ENCODE data around the gene LTBP3. TPM values are rescaled to one million over a fixed set of nuclear protein-coding genes. Genes with fewer than 3 reads are reported as not detected.
A peak's percentile ranks its signal among the peaks of the same experiment; 100 is the strongest.
"Not testable (repeated sequence)": the region's sequence is repeated elsewhere in the genome, so short reads cannot be mapped to it uniquely, and the experiment has no call there.

Gene LTBP3
- total RNA-seq, 1 experiment from 2014 or later, result 166 TPM

DNA sequence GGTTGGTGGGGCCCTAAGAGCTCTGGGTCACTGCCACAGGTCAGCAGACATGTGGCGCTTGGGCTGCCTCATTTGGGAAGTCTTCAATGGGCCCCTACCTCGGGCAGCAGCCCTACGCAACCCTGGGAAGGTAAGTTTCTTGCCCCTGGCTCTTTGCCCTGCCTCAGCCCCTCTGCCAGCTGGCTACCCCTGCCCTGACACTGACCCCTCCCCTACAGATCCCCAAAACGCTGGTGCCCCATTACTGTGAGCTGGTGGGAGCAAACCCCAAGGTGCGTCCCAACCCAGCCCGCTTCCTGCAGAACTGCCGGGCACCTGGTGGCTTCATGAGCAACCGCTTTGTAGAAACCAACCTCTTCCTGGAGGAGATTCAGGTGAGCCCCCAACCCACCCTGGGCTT, 31.4 kb downstream of the LTBP3 start:
- Mint-ChIP-seq H3K36me3 (ENCODE audit: insufficient read depth, unreplicated experiment) (peaks cover 34% of the 10 kb centered on the region), H3K27me3 (ENCODE audit: unreplicated experiment) (no peaks in the 10 kb centered on the region), H3K4me3 (ENCODE audit: low read depth, unreplicated experiment) (peak overlapping the region; percentile 22), H3K9me3 (ENCODE audit: low read depth, unreplicated experiment) (peaks cover 3% of the 10 kb centered on the region), H3K4me1 (ENCODE audit: low read depth, unreplicated experiment) (peaks cover 30% of the 10 kb centered on the region), H3K27ac (ENCODE audit: unreplicated experiment) (no peak overlapping the region)
- BruUV-seq (replicated peaks), result no TSS peak
- TF ChIP-seq, protein P1, sequence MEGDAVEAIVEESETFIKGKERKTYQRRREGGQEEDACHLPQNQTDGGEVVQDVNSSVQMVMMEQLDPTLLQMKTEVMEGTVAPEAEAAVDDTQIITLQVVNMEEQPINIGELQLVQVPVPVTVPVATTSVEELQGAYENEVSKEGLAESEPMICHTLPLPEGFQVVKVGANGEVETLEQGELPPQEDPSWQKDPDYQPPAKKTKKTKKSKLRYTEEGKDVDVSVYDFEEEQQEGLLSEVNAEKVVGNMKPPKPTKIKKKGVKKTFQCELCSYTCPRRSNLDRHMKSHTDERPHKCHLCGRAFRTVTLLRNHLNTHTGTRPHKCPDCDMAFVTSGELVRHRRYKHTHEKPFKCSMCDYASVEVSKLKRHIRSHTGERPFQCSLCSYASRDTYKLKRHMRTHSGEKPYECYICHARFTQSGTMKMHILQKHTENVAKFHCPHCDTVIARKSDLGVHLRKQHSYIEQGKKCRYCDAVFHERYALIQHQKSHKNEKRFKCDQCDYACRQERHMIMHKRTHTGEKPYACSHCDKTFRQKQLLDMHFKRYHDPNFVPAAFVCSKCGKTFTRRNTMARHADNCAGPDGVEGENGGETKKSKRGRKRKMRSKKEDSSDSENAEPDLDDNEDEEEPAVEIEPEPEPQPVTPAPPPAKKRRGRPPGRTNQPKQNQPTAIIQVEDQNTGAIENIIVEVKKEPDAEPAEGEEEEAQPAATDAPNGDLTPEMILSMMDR (IDR thresholded peaks at IDR 0.05; ENCODE audit: unreplicated experiment), result no peak
- CTCF ChIA-PET, result no interaction called here
- DNase-seq, result no peak
- intact Hi-C loops (cut with micrococcal nuclease; ENCODE audit: unreplicated experiment), result no loop called here

- Mint-ChIP-seq H3K36me3 (ENCODE audit: insufficient read depth, unreplicated experiment) (peaks cover 25% of the 10 kb centered on the region), H3K4me1 (ENCODE audit: low read depth, unreplicated experiment) (peaks cover 32% of the 10 kb centered on the region), H3K9me3 (ENCODE audit: low read depth, unreplicated experiment) (peaks cover 3% of the 10 kb centered on the region), H3K27me3 (ENCODE audit: unreplicated experiment) (no peaks in the 10 kb centered on the region), H3K27ac (ENCODE audit: unreplicated experiment) (peak overlapping the region; percentile 21), H3K4me3 (ENCODE audit: low read depth, unreplicated experiment) (peak overlapping the region; percentile 69)
- BruUV-seq (replicated peaks), result TSS peak; percentile 52
- no peak for DNase-seq
- intact Hi-C loops (cut with micrococcal nuclease; ENCODE audit: unreplicated experiment), result no loop called here
- TF ChIP-seq, protein P1 (IDR thresholded peaks at IDR 0.05; ENCODE audit: unreplicated experiment), result no peak
- CTCF ChIA-PET, result interaction anchor here (0.6 to 1.1 kb wide), 7 partner anchors 15 to 246 kb away, joined by 3 read pairs; no protein-coding TSS in a partner anchor
These were observed 32.3 kb downstream of the LTBP3 start for GRCh38 chr11:65525546-65526480.

- Mint-ChIP-seq H3K9me3 (ENCODE audit: low read depth, unreplicated experiment) (peaks cover 3% of the 10 kb centered on the region), H3K4me1 (ENCODE audit: low read depth, unreplicated experiment) (peaks cover 32% of the 10 kb centered on the region), H3K27me3 (ENCODE audit: unreplicated experiment) (no peaks in the 10 kb centered on the region), H3K27ac (ENCODE audit: unreplicated experiment) (peak within 1 kb of the TSS; percentile 21), H3K36me3 (ENCODE audit: insufficient read depth, unreplicated experiment) (peaks cover 23% of the 10 kb centered on the region), H3K4me3 (ENCODE audit: low read depth, unreplicated experiment) (peak within 1 kb of the TSS; percentile 69)
- TF ChIP-seq, protein P1 (IDR thresholded peaks at IDR 0.05; ENCODE audit: unreplicated experiment), result no peak
- intact Hi-C loops (cut with micrococcal nuclease; ENCODE audit: unreplicated experiment), result no loop called here
- CTCF ChIA-PET, result interaction anchor here (0.6 to 1.1 kb wide), 8 partner anchors 14 to 245 kb away, joined by 3 read pairs; no protein-coding TSS in a partner anchor
- peak; percentile 75 for DNase-seq
- no TSS peak for BruUV-seq (replicated peaks)
These were observed 33.2 kb downstream of the LTBP3 start, which contains the start of gene SCYL1 for GRCh38 chr11:65524741-65525545. TSS of gene SCYL1 (plus strand) at chr11:65525083. CDS start at chr11:65525154, 71 bp downstream.

GRCh38 chr11:65524014-65524740, 34.0 kb downstream of the LTBP3 start:
- Mint-ChIP-seq H3K27me3 (ENCODE audit: unreplicated experiment) (no peaks in the 10 kb centered on the region), H3K27ac (ENCODE audit: unreplicated experiment) (no peak overlapping the region), H3K36me3 (ENCODE audit: insufficient read depth, unreplicated experiment) (peaks cover 23% of the 10 kb centered on the region), H3K4me1 (ENCODE audit: low read depth, unreplicated experiment) (peaks cover 32% of the 10 kb centered on the region), H3K4me3 (ENCODE audit: low read depth, unreplicated experiment) (no peak overlapping the region), H3K9me3 (ENCODE audit: low read depth, unreplicated experiment) (peaks cover 3% of the 10 kb centered on the region)
- TF ChIP-seq, protein P1 (IDR thresholded peaks at IDR 0.05; ENCODE audit: unreplicated experiment), result no peak
- intact Hi-C loops (cut with micrococcal nuclease; ENCODE audit: unreplicated experiment), result no loop called here
- CTCF ChIA-PET, result interaction anchor here (0.6 to 1.0 kb wide), 2 partner anchors 13 to 244 kb away, joined by 3 read pairs; no protein-coding TSS in a partner anchor
- no peak for DNase-seq
- no TSS peak for BruUV-seq (replicated peaks)

DNA sequence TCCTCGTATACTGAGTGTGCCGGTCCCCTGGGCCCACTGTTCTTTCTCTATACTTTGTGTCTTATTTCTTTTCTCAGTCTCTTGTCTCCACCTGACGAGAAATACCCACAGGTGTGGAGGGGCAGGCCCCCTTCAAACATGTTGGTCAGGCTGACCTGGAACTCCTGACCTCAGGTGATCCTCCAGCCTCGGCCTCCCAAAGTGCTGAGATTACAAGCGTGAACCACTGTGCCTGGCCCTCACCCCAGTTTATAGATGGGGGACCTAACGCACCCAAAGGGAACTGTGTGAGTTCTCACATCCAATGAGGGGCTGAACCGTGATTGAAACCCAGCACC, 34.6 kb downstream of the LTBP3 start:
- BruUV-seq (replicated peaks); DNase-seq; H3K9me3 Mint-ChIP-seq (ENCODE audit: low read depth, unreplicated experiment); H3K27ac Mint-ChIP-seq (ENCODE audit: unreplicated experiment); H3K27me3 Mint-ChIP-seq (ENCODE audit: unreplicated experiment); H3K4me3 Mint-ChIP-seq (ENCODE audit: low read depth, unreplicated experiment); intact Hi-C loops (cut with micrococcal nuclease; ENCODE audit: unreplicated experiment); CTCF ChIA-PET: not testable (repeated sequence)
- H3K4me1 Mint-ChIP-seq (ENCODE audit: low read depth, unreplicated experiment), result peaks cover 32% of the 10 kb centered on the region
- H3K36me3 Mint-ChIP-seq (ENCODE audit: insufficient read depth, unreplicated experiment), result peaks cover 23% of the 10 kb centered on the region
